WERI-Rb-1 (cell line): ENCODE results near the gene NECTIN1.

Source experiments
- DNase-seq: peaks from one replicate; pipeline ENCODE4 v3.0.0-alpha.2; 2020
- H3K27ac ChIP-seq: fragments of 250-450 bp; sonication (Bioruptor Pico); 2 replicates; pipeline ENCODE4 v1.5.1; 2020; ENCODE audit warnings: mild to moderate bottlenecking, moderate library complexity
- H3K27me3 ChIP-seq: fragments of 250-450 bp; sonication (Bioruptor Pico); 2 replicates; pipeline ENCODE4 v1.5.1; 2021; ENCODE audit warnings: mild to moderate bottlenecking, low read depth, moderate library complexity; ENCODE audit not compliant: insufficient read depth, severe bottlenecking
- H3K36me3 ChIP-seq: fragments of 250-450 bp; sonication (Bioruptor Pico); 2 replicates; pipeline ENCODE4 v1.5.1; 2020; ENCODE audit warnings: mild to moderate bottlenecking, moderate library complexity
- H3K4me3 ChIP-seq: 2 replicates; pipeline ENCODE4 v1.5.1; 2011; ENCODE audit warnings: low read depth, mild to moderate bottlenecking, control low read depth, low read length
- H3K9me3 ChIP-seq: fragments of 250-450 bp; sonication (Bioruptor Pico); 2 replicates; pipeline ENCODE4 v1.5.1; 2021; ENCODE audit warnings: mild to moderate bottlenecking, moderate library complexity; ENCODE audit not compliant: severe bottlenecking
- TF ChIP-seq, protein P1 (sequence below): IDR thresholded peaks from 2 replicates; pipeline ENCODE4 v1.5.1; 2011; ENCODE audit warnings: low read depth, mild to moderate bottlenecking, control low read depth, inconsistent platforms, low read length

The NECTIN1 gene

DNA sequence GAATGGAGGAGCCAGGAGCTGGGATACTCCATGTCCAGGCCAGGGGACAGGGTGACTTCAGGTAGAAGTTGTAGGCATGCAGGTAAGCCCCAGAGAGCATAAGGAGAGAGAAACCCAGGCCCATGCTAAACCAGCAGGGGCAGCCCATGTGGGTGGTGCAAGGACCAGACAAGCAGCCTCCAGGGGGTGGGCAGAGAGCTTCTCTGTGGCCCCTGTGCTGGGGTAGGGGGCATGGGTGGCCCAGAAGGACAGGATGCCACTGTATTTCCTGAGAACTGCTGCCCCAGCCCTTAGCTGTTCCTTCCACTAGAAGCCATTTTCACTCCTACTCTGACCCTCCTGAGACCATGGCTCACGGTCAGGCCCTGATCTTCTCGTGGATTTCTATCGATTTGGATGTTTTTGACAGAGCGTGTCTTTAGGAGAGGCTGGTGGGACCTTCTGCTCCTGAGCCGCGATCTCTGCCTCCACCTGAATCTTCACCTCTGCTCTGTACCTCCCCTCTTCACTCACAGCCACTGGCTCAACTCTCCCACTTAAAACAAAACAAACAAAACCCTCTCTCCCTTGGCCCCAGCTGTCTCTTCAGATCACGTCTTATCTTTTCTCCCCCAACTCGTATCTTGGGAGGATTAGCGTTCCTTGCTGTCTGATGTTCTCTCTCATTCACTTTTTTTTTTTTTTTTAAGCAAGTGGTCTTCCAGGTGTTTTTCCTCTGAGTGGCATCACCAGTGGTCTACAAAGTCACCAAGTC is 112.2 kb downstream of the NECTIN1 start:
- no peak for DNase-seq
- Histone ChIP-seq H3K27me3 (no peaks in the 10 kb centered on the region), H3K4me3 (no peak overlapping the region), H3K27ac (peak overlapping the region; percentile 34), H3K9me3 (peaks cover 13% of the 10 kb centered on the region), H3K36me3 (no peaks in the 10 kb centered on the region)
- TF ChIP-seq, protein P1, sequence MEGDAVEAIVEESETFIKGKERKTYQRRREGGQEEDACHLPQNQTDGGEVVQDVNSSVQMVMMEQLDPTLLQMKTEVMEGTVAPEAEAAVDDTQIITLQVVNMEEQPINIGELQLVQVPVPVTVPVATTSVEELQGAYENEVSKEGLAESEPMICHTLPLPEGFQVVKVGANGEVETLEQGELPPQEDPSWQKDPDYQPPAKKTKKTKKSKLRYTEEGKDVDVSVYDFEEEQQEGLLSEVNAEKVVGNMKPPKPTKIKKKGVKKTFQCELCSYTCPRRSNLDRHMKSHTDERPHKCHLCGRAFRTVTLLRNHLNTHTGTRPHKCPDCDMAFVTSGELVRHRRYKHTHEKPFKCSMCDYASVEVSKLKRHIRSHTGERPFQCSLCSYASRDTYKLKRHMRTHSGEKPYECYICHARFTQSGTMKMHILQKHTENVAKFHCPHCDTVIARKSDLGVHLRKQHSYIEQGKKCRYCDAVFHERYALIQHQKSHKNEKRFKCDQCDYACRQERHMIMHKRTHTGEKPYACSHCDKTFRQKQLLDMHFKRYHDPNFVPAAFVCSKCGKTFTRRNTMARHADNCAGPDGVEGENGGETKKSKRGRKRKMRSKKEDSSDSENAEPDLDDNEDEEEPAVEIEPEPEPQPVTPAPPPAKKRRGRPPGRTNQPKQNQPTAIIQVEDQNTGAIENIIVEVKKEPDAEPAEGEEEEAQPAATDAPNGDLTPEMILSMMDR: no peak

DNA sequence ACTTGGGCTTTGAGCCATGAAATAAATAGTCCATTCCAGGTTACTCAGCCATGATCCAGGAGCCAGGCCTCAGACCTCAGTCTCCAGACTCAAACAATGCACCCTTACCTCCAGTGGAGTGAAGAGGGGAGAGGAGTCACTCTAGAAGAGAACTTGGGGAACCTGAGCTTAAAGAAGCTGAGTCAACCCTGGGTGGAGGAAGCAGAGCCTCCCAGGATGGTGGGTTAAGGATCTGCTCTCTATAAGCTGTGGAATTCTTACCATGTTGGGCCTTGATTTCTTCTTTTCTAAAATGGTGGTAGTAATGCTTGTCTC is 113.2 kb downstream of the NECTIN1 start:
- no peak for DNase-seq
- Histone ChIP-seq H3K27me3 (no peaks in the 10 kb centered on the region), H3K9me3 (peaks cover 14% of the 10 kb centered on the region), H3K4me3 (no peak overlapping the region), H3K36me3 (no peaks in the 10 kb centered on the region), H3K27ac (no peak overlapping the region)
- TF ChIP-seq, protein P1: no peak

DNA sequence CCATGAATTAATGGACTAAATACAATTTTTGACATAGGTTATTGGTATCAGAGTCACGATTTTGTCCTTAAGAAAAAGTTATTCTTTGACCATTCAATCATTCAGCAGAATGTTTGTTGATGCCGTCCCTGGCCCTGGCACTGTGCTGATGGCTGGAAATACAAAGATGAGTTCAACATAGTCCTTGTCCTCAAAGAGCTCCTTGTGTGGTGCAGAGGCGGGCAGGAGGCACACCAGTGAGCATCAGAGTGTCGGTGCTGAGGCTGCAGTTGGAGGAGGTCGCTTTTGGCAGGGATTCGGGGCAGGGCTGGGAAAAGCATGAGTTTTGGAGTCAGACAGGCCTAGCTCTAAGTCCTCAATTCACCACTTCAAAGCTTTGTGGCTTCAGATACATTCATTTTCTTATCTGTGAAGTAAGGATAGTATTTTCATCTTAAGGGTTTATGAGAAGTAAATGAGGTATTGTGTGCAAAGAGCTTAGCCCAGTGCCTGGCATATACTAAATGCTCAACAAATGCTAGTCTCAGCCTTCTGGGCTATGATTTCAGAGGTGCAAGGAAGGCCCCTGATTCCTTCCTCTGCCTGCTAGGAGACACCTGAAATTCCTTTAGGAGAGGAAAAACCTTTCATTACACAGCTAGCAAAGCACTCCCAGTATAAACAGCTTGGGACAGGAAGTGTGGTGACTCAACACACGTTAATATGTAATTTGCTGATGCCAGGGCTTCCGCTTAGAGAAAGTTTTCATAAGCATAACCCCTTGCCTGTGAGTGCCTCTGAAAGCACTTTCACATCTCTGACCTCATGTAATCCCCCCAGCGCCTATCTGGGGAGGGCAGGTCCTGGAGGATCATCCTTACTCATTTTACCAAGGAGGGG is 113.8 kb downstream of the NECTIN1 start:
- no peak overlapping the region for H3K27ac ChIP-seq
- TF ChIP-seq, protein P1: no peak
- no peak overlapping the region for H3K4me3 ChIP-seq
- no peaks in the 10 kb centered on the region for H3K36me3 ChIP-seq
- no peak for DNase-seq
- H3K9me3 ChIP-seq: peaks cover 14% of the 10 kb centered on the region
- no peaks in the 10 kb centered on the region for H3K27me3 ChIP-seq

DNA sequence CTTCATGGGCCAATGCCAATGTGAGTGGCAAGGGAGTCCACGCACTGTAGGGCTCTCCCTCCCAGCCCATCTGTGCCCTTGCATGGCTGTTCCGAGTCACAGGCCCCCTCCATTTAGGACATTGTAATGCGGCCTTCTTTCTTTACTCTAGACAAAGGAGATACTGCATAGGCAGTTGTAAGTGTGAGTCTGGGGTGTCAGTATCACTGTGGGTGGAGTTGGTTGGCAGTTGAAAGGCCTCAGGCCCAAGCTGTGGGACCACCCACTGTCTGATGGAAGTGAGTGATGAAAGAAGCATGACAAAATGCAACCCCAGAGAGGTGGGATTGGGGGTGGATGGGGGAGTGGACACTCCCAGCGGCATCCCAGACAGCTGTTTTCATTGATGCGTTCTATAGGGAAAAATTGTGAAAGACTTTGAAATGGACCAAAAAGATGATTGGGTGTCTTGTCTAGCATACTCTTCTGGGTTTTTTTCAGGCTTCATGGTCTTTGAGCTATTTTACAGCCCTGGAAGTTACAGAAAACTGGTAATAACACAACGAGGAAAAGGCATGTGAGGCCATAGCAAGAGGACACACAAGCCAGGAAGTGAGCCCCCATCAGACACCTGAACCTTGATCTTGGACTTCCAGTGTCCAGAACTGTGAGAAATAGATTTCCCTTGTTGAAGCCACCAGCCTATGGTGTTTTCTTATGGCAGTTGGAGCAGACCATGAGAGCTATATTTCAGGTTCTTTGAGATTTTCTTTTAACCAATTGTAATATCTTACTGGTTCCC is 114.6 kb downstream of the NECTIN1 start:
- no peaks in the 10 kb centered on the region for H3K27me3 ChIP-seq

DNA sequence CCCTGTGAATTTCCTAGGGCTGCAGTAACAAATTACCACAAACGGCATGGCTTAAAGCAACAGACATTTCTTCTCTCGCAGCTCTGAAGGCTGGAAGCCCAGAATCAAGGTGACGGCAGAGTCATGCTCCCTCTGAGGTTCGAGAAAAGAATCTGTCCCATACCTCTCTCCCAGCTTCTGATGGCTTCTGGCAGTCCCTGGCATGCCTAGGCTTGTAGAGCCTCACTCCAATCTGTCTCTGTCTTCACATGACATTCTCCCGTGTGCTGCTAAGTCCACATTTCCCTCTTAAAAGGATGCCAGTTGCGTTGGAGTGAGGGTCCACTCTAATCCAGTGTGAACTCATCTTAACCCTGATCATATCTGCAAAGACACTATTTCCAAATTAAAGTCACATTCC is 116.2 kb downstream of the NECTIN1 start:
- no peaks in the 10 kb centered on the region for H3K27me3 ChIP-seq
- TF ChIP-seq, protein P1: no peak
- H3K27ac ChIP-seq: peak overlapping the region; percentile 36; the same call in 1 of the 2 replicates

More for the DNA sequence above, 114.6 kb downstream of the NECTIN1 start:
- TF ChIP-seq, protein P1: no peak
- no peak overlapping the region for H3K4me3 ChIP-seq
- H3K9me3 ChIP-seq: peaks cover 14% of the 10 kb centered on the region
- H3K27ac ChIP-seq: no peak overlapping the region
- H3K36me3 ChIP-seq: no peaks in the 10 kb centered on the region
- DNase-seq: no peak

More for the DNA sequence above, 116.2 kb downstream of the NECTIN1 start:
- H3K36me3 ChIP-seq: no peaks in the 10 kb centered on the region
- no peak overlapping the region for H3K4me3 ChIP-seq
- H3K9me3 ChIP-seq: peaks cover 14% of the 10 kb centered on the region
- DNase-seq: no peak
